HG03060 (cell line): ENCODE results near the gene FLYWCH2.
"Not testable (repeated sequence)": the region's sequence is repeated elsewhere in the genome, so short reads cannot be mapped to it uniquely, and the experiment has no call there.

Source experiments
- ATAC-seq: cut with Tn5 transposase; IDR thresholded peaks from one replicate; pipeline ENCODE4 v1.9.1; 2021; ENCODE audit warnings: low read depth, moderate number of reproducible peaks; ENCODE audit not compliant: unreplicated experiment

FLYWCH2 gene

GRCh38 chr16:2910441-2910969 lies 27.5 kb downstream of the FLYWCH2 start:
- no peak for ATAC-seq

- ATAC-seq = peak; percentile 91
Observed at GRCh38 chr16:2911638-2912329, 28.8 kb downstream of the FLYWCH2 start, which contains the start of gene FLYWCH1. FLYWCH1 (plus strand) TSS chr16:2911931; CDS start chr16:2929686, 17,755 bp downstream.

GRCh38 chr16:2912330-2913199 lies 29.6 kb downstream of the FLYWCH2 start:
- ATAC-seq = no peak

DNA sequence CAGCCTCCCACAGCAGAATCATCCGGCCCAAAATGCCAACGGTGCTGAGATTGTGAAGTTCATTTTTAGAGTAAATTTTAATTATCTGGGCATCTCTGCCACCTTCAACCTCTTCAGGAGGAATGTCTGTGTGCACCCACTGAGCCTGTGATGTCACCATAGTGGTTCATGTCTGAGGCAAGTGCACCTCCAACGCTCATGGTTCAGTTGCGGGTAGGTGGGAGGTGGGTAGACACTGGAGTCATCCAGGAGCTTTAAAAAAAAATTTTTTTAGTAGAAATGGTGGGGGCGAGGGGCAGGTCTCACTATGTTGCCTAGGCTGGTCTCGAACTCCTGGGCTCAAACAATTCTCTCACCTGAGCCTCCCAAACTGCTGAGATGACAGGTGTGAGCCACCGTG lies 30.6 kb downstream of the FLYWCH2 start:
- ATAC-seq = no peak

- no peak for ATAC-seq
Observed at GRCh38 chr16:2914233-2914632, 31.2 kb downstream of the FLYWCH2 start.

DNA sequence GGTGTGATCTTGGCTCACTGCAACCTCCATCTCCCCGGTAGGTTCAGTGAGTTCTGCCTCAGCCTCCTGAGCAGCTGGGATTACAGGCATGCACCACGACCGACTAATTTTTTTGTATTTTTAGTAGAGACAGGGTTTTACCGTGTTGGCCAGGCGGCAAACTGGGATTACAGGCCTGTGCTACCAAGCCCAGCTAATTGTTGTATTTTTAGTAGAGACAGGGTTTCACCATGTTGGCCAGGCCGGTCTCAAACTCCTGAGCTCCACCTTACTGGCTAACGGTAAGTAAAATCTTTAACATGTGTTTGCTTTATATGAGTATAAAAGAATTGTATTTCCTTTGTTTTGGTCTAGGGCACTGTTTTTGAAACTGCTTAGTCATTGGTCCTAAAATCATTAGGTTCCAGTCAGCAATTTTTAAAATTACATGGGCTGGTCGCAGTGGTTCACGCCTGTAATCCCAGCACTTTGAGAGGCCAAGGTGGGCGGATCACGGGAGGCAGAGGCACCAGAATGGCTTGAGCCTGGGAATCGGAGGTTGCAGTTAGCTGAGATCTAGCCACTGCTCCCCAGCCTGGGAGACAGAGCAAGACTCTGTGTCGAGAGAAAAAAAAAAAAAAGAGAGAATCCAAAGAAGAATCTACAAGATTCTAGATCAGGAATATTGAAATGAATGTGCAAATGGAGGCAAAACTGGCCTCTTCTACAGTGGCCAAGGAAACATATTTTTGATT lies 32.3 kb downstream of the FLYWCH2 start:
- ATAC-seq = no peak

GRCh38 chr16:2919511-2920255 lies 36.7 kb downstream of the FLYWCH2 start:
- ATAC-seq = no peak

DNA sequence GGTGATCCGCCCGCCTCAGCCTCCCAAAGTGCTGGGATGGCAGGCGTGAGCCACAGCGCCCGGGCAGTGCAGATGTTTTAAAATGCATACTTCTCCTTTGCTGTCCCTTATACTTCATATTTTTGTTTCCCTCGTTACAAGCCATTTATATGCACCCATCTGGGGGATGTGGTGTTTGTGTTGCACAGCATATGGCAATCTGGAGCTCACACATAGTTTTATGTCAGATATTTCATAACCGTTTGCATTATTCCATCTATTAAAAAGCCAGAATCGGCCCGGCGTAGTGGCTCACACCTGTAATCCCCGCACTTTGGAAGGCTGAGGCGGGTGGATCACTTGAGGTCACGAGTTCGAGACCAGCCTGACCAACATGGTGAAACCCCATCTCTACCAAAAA lies 40.5 kb downstream of the FLYWCH2 start:
- no peak for ATAC-seq

DNA sequence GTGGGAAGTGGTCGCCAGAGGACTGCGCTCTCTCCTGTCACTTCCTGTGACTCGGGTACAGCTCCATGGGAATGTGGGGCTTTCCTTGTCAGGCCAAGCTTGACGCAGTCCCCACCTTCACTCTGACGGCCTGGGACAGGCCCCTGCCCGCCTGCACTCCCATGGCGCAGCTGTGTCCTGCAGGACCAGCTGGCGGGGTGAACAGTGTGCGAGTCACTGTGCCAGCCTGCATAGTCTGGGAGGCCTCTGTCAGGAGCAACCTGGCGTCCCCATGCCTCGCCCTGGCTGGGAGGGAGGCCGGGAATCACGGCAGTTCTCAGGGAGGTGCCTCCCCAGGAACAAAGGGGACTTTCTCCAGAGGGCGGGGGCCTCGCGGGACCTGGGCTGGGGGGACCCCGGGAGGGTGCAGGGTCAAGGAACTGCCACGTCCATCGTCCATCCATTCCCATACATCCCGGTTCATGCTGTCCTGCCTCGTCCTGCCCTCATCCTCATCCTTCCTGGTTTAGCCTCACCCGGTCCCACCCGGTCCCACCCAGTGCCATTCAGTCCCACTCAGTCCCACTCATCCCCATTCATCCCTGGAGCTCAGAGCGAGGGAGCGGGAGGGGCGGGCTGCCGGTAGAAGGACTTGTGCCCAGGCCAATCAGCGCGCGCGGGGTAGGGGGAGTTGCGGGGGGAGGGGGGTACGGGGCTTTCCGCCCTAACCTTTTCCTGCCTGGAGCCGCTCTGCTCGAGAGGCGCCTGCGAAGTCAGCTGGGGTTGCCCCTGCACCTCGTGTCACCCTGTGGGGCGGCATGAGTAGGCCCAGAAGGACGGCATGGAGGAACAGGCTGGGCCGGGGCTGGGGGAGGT lies 42.1 kb downstream of the FLYWCH2 start:
- no peak for ATAC-seq

DNA sequence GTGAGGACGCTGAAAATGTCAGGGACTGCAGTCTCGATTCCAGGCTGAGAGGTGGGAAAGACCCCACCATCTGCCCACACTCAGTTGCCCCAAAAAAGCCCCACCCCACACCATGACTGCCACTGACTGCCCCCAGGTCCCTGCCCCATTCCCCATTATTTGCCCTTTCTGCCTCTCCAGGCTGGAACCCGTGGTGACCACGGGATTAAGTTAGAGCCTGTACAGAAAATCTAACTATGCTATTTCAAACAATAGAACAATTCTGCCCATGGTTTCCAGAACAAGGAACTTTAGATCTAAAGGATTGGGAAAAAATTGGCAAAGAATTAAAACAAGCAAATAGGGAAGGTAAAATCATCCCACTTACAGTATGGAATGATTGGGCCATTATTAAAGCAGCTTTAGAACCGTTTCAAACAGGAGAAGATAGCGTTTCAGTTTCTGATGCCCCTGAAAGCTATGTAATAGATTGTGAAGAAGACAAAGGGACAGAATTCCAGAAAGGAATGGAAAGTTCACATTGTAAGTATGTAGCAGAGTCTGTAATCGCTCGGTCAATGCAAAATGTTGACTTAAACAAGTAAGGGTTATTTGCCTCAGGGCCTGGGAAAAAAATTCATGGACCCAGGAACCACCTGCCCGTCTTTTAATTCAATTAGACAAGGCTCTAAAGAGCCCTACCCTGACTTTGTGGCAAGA lies 43.1 kb downstream of the FLYWCH2 start:
- no peak for ATAC-seq

GRCh38 chr16:2926650-2926999 lies 43.6 kb downstream of the FLYWCH2 start:
- no peak for ATAC-seq

DNA sequence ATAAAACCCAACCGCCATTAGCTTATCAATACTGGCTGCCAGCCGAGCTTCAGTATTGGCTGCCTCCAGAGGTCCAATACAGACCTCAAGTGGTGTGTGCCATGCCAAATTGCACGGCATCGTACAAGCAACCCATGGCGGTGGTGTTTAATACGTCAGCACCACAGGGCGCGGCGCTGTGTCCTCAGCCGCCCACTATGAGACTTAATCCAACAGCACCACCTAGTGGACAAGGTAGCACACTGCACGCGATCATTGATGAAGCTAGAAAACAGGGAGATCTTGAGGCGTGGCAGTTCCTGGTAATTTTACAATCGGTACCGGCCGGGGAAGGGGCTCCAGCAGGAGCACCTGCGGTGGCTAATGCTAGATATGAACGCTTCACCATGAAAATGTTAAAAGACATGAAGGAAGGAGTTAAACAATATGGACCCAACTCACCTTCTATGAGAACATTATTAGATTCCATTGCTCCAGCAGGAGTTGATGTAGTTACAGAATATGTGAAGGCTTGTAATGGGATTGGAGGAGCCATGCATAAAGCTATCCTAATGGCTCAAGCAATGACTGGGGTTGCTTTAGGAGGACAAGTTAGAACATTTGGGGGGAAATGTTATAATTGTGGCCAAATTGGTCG lies 44.1 kb downstream of the FLYWCH2 start:
- no peak for ATAC-seq

GRCh38 chr16:2928151-2928550 lies 45.1 kb downstream of the FLYWCH2 start:
- not testable (repeated sequence) for ATAC-seq

- no peak for ATAC-seq
Observed at GRCh38 chr16:2928796-2929195, 45.8 kb downstream of the FLYWCH2 start.

DNA sequence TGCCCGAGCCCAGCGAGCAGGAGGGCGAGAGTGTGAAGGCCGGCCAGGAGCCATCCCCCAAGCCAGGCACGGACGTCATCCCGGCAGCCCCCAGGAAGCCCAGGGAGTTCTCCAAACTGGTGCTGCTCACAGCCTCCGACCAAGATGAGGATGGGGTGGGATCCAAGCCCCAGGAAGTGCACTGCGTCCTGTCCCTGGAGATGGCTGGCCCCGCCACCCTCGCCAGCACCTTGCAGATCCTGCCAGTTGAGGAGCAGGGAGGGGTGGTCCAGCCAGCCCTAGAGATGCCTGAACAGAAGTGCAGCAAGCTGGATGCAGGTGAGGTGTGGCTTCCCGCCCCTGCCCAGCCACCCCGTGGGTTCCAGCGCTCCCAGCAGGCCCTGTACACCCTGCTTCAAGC lies 46.7 kb downstream of the FLYWCH2 start:
- ATAC-seq = no peak

DNA sequence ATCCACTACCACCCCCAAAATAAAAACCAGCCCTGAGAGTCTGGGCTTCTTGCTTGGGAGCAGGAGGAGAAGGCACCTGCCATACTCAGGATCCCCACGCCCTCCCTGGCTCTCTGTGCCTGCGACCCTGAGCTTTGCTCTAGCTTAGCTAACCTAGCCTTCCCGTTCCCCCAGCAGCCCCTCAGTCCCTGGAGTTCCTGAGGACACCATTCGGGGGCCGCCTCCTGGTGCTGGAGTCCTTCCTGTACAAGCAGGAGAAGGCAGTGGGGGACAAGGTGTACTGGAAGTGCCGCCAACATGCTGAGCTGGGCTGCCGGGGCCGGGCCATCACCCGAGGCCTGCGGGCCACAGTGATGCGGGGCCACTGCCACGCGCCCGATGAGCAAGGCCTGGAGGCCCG lies 47.2 kb downstream of the FLYWCH2 start:
- ATAC-seq = no peak

DNA sequence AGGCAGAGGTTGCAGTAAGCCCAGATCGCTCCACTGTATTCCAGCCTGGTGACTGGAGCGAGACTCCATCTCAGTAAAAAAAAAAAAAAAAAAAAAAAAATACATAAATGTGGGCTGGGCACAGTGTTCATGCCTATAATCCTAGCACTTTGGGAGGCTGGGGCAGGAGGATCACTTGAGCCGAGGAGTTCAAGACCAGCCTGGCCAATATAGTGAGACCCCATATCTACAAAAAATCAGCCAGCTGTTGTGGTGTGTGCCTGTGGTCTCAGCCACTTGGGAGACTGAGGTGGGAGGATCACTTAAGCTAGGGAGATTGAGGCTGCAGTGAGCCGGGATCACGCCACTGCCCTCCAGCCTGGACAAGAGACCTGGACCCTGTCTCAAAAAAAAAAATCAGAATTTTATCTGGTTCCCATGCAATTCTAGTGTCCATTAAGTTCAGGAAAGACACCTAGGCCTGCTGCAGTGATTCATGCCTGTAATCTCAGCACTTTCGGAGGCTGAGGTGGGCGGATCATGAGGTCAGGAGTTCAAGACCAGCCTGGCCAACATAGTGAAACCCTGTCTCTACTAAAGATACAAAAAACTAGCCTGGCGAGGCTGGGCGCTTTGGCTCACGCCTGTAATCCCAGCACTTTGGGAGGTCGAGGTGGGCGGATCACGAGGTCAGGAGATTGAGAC lies 48.4 kb downstream of the FLYWCH2 start:
- not testable (repeated sequence) for ATAC-seq

- ATAC-seq = no peak
Observed at GRCh38 chr16:2933136-2933535, 50.1 kb downstream of the FLYWCH2 start.
